HG02885 (cell line): Measurements from ENCODE around the gene FSD1.
"Not testable (repeated sequence)": the region's sequence is repeated elsewhere in the genome, so short reads cannot be mapped to it uniquely, and the experiment has no call there.

Source experiments
- ATAC-seq: cut with Tn5 transposase; IDR thresholded peaks from one replicate; pipeline ENCODE4 v1.9.1; 2021; ENCODE audit warnings: mild to moderate bottlenecking; ENCODE audit not compliant: unreplicated experiment, poor library complexity

FSD1 gene

DNA sequence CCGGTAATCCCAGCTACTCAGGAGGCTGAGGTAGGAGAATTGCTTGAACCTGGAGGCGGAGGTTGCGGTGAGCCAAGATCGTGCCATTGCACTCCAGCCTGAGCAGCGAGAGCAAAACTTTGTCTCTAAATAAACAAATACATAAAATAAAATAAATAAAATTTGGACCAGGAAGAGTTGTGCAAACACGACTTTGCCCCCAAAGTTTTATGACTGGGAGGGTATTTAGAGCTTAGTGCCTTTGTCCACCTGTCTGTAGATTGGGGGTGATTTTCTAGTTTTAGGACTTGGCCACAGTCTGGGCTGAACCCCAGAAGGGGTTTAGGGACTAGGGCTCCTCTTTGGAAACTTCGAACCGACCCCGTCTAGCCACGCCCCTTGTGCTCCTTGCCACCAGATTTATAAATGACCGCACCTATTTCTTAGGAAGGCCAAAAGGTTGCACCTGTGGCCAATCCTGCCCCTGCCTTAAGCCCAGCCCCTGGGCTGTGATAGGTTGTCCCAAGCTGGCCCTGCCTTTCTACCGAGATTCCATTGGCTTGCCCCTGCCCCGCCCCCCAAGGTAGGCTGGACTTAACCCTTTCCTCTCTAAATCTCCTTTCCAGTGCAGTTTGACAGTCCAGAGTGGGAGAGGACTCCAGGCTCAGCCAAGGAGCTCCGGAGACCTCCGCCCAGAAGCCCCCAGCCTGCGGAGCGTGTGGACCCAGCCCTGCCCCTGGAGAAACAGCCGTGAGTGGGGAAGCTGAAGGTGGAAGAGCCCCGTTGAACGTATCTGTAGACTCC is 20.0 kb upstream of the FSD1 start:
- ATAC-seq: no peak

GRCh38 chr19:4284974-4285373 is 19.4 kb upstream of the FSD1 start:
- no peak for ATAC-seq

DNA sequence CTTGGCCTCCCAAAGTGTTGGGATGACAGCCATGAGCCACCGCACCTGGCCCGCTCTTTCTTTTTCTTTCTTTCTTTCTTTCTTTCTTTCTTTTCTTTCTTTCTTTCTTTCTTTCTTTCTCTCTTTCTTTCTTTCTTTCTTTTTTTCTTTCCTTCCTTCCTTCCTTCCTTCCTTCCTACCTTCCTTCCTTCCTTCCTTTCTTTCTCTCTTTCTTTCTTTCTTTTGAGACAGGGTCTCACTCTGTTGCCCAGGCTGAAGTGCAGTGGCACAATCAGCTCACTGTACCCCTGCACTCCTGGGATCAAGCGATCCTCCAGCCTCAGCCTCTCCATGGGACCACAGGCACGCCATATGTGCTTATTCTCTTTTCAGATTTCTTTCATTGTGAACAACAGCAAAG is 18.3 kb upstream of the FSD1 start:
- ATAC-seq: not testable (repeated sequence)

GRCh38 chr19:4288091-4288777 is 16.2 kb upstream of the FSD1 start:
- ATAC-seq: no peak

DNA sequence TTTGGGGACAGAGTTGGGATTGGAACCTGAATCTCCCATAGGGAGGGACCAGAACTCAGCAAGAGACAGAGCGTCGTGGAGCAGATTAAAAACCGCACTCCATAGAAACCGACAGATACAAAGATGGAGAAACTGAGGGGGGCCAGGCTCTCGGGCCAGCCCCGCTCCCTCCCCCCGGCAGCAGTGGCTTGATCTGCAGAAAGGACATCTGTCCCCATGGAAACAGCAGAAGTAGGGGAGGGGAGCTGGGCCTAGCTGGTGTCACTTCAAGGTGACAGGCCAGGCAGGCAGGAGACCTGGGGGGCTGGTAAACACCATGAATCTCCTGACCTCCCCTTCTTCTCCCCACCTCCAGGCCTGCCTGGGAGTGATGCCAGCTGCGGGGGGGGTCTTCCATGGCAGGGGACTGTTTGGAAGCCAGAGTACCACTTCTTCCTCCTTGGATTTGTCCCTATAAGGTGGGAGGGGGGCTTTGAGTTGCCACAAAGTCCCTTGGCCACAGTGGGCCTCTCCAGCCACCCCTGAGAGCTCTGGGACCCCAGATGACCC is 13.1 kb upstream of the FSD1 start:
- ATAC-seq: no peak

DNA sequence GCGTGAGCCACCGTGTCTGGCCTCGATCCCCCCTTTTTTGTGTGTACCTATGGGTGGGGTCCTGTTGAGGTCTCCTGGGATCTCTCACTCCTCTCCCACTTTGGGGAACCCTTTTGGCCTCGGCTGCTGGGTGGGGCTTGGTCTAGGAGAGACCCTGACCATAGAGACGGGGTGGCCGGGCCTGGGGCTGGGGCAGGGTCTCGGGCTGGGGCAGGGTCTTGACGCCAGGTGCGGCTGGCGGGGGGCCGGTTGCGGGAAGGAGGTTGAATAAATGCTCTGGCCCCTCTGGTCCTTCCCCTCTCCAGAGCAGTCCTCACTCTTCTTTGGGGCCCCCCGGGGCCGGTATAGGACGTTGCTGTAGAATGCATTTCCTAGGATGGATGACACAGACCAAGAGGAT is 11.9 kb upstream of the FSD1 start:
- ATAC-seq: no peak

GRCh38 chr19:4294389-4294788 is 10.0 kb upstream of the FSD1 start:
- ATAC-seq: no peak

DNA sequence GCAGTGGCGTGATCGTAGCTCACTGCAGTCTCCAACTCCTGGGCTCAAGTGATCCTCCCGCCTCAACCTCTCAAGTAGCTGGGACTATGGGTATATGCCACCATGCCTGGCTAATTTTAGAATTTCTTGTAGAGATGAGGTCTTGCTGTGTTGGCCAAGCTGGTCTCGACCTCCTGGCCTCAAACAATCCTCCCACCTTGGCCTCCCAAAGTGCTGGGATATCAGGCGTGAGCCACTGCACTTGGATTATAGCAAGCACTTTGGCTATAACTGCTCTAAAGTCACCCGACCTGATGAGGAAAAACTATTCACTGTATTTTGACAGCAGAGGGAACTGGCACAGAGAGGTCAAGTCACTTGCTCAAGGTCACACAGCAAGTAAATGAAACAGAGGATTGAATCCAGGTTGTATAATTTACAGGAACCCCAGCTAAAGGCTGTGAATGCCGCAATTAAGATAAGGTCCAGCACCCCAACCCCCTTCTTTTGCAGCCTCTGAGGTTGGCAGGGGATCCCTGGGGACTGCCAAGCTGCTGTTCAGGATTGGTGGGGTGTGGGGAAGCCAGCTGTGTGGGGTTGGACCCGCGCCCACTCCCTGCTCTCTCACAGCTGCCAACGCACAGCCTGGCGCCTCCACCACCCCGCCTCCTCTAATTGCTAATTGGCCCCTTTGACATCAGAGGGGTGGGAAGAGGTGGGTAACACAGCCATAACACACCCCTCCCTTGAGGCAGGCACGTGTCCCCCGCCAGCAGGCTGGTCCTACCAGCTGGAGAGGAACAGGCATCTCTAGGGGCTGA is 8.2 kb upstream of the FSD1 start:
- ATAC-seq: no peak

DNA sequence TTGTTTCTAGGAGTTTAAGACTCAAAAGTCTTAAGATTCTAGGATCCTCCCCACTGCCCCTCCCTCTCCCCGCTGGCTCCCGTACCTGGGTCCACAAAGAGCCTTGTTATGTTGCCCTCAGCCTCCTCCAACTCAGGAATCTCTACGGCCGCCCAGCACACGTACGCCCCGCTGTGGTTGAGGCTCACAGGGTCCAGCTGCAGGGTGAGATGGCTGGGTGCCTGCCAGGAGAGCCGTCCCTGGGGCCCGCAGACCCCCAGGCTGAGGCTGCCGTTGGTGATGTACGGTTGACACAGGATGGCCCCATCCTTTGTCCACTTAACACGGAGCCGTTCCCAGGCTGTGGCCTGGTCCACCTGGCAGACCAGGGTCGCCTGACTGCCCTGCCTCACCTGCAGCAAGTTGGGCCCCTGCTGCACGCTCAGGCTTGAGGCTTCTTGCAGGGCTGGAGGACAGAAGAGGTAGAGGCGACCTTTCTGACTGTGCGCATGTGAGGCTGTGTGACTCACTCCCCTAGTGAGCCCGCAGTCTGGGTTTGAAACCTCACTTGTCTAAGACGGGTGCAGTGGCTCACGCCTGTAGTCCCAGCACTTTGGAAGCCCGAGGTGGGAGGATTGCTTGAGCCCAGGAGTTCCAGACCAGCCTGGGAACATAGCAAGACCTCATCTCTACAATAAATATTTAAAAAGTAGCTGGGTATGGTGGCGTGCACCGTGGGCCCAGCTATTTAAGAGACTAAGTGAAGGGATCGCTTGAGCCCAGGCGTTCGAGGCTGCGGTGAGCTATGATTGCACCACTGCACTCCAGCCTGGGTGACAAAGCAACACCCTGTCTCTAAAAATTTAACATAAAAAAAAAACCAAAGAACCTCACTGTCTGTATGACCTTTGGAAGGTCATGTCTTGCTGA is 6.2 kb upstream of the FSD1 start:
- no peak for ATAC-seq

DNA sequence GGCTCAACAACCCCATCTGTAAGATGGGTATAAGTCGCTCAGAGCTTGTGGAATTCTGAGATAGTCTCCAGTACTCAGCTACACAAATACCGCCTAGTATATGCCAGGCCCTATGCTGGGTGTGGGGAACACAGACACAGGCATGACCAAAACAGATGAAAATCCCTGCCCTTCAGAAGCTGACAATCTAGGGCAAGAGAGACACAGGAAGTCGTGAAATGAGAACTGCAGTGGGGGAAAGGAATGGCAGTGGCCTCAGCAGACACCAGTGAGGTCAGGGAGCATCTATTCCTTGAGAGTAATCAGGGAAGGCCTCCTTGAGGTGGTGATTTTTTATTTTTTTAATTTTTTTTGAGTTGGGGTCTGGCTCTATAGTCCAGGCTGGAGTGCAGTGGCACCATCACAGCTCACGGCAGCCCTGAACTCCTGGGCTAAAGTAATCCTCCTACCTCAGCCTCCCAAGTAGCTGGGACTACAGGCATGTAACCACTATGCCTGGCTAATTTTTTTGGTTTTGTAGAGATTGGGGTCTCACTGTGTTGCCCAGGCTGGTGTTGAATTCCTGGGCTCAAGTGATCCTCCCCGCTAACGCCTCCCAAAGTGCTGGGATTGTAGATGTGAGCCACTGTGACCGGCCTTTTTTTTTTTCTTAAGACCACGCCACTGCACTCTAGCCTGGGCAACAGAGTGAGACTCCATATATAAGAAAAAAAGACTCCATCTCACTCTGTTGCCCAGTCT is 5.4 kb upstream of the FSD1 start:
- no peak for ATAC-seq

- no peak for ATAC-seq
These were observed 3.8 kb upstream of the FSD1 start for GRCh38 chr19:4300589-4300988.

- no peak for ATAC-seq
These were observed 2.7 kb upstream of the FSD1 start for GRCh38 chr19:4301590-4302242.

DNA sequence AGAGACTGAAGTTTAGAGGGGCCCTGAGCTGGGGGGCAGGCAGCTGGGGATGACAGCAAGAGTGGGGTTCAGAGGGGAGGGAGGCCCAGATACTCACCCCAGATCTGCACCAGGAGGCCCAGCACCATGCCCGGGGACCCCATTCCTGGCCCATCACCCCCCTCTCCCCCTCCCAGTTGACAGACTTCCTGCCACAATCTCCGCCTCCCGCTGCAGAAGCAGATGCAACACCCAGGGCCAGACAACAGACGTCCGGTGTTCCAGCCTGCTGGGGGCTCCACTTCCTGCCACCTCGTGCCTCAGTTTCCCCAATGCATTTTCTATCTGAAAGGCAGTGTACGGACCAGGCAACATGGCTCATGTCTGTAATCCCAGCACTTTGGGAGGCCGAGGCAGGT is 2.2 kb upstream of the FSD1 start, which contains the start of gene TMIGD2:
Gene TMIGD2 (minus strand): TSS at position 147 of the 398 bp plus-strand sequence. CDS start 4 bp downstream, at position 143.
- ATAC-seq: no peak

DNA sequence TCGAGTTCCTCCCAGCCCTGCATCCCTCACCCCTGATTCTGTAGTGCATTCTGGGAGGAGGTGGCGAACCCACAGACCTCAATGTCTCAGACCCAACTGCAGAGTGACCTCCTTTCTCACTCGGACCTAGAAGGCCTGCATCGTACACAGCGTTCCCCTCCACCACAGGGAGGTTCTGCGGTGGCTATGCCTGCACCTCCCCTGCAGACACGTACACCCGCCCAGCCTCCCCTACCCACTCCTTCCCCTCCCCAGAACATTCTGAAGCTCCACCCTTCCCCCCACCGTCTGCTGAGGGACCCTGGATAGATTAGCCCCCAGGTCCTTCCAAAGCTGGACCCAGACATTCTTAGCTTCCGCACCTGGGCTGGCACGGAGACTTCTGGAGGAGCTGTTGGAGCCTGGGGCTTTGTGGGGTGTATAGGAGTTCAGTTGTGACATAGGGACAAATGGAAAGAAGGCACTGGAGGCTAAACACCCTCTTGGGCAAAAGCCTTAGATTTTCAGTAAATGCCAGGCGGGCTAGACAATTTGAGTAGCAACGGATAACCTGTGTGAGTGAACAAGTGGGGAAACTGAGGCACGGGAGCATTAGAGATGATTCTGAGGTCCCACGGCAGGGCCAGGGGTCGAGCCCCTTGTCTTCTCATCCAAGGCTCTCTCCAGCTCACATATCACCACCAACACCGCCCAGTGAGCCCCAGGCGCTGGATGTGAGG is 420 bp upstream of the FSD1 start:
- ATAC-seq: no peak

GRCh38 chr19:4305257-4305612 is 837 bp downstream of the FSD1 start:
- ATAC-seq: no peak

GRCh38 chr19:4305659-4306058 is 1.3 kb downstream of the FSD1 start:
- no peak for ATAC-seq

- ATAC-seq: no peak
These were observed 6.1 kb downstream of the FSD1 start for GRCh38 chr19:4310247-4311121.
